Small intestine (tissue), 7 donors: ENCODE results near the gene LEKR1. TPM values are rescaled to one million over a fixed set of nuclear protein-coding genes. Genes with fewer than 3 reads are reported as not detected.
A peak's percentile ranks its signal among the peaks of the same experiment; 100 is the strongest.

Source experiments
- DNase-seq, 2 donors: peaks; one replicate each; pipeline versions ENCODE4 v3.0.0 to v3.0.0-alpha.2; 2013
- FAIRE-seq: peaks from 2 replicates; lab custom pipeline; 2012; peaks lifted over from hg19 to GRCh38; lab: Jason Lieb, UNC
- H3K27ac ChIP-seq, 3 donors: one replicate each; pipeline ENCODE4 v1.5.1; 2013; ENCODE audit warnings: low read length in 2 of 3, mild to moderate bottlenecking in 2 of 3, control low read depth in 1 of 3, inconsistent platforms in 1 of 3, low read depth in 1 of 3, moderate library complexity in 1 of 3
- H3K27me3 ChIP-seq, 3 donors: one replicate each; pipeline ENCODE4 v1.6.1; 2013; ENCODE audit warnings: low read length in 3 of 3, inconsistent platforms in 1 of 3; ENCODE audit not compliant: control insufficient read depth in 3 of 3, insufficient read depth in 3 of 3
- H3K36me3 ChIP-seq, 3 donors: one replicate each; pipeline ENCODE4 v1.6.1; 2013; ENCODE audit warnings: low read length in 3 of 3, inconsistent platforms in 1 of 3, low read depth in 1 of 3, mild to moderate bottlenecking in 1 of 3, moderate library complexity in 1 of 3; ENCODE audit not compliant: control insufficient read depth in 3 of 3, insufficient read depth in 2 of 3
- H3K4me1 ChIP-seq, 3 donors: one replicate each; pipeline ENCODE4 v1.6.1; 2013; ENCODE audit warnings: low read length in 2 of 3, inconsistent platforms in 1 of 3, low read depth in 1 of 3, mild to moderate bottlenecking in 1 of 3, moderate library complexity in 1 of 3; ENCODE audit not compliant: control insufficient read depth in 3 of 3, insufficient read depth in 2 of 3
- H3K4me3 ChIP-seq, 3 donors: one replicate each; pipeline ENCODE4 v1.5.1; 2013; ENCODE audit warnings: low read length in 3 of 3, control low read depth in 1 of 3, inconsistent platforms in 1 of 3, low read depth in 1 of 3, mild to moderate bottlenecking in 1 of 3, moderate library complexity in 1 of 3
- H3K9me3 ChIP-seq, 2 donors: one replicate each; pipeline ENCODE4 v1.6.1; 2013; ENCODE audit warnings: low read depth in 1 of 2, low read length in 1 of 2; ENCODE audit not compliant: control insufficient read depth in 2 of 2, insufficient read depth in 1 of 2
- WGBS, 3 donors: extraction: QIAGEN DNeasy Blood & Tissue Kit; methylation state at CpG; one replicate each; pipeline ENCODE4 v1.1.7; 2013; 5-methylcytosine and 5-hydroxymethylcytosine counted together
- polyA plus RNA-seq, 4 donors: library from polyadenylated mRNA; stranded (reverse) in 3 of 4; unstranded in 1 of 4; fragments of 200-250 nt in 3 of 4; fragments of 120-200 nt in 1 of 4; gene quantifications; one replicate each; pipeline versions ENCODE4 v1.2.1 to v1.2.3, GENCODE V29; 2013
- donor health status: healthy with polysubstance abuse.
- donor health status: control.
- donor health status: control.
- donor health status: Bipolar disorder and iron deficiency.
- donor health status: healthy.

Gene LEKR1
- polyA plus RNA-seq, 4 donors, result 0.63 to 2.5 TPM; not detected in 2

DNA sequence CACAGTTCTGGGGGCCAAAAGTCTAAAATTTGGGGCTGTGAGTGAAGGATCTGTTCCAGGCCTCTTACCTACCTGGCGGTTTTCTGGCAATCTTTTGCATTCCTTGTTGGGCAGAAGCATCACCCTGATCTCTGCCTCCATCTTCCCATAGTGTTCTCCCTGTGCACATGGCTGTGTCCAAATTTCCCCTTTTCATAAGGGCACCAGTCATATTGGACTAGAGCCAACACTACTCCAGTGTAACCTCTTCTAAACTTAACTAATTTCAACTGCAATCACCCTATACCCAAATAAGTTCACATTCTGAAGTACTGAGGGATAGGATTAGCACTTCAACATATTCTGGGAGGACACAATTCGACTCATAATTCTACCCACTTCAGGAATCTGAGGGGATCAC lies 248.8 kb downstream of the LEKR1 start:
- Histone ChIP-seq H3K4me3 (no peak overlapping the region), H3K27me3 (no peaks in the 10 kb centered on the region), H3K36me3 (no peaks in the 10 kb centered on the region), H3K9me3 (no peaks in the 10 kb centered on the region), H3K4me1 (peaks cover 0 to 7% (median 5%) of the 10 kb centered on the region in 3 donors), H3K27ac (no peak overlapping the region)
- 82 to 96% (median 93%) methylated on average over 2 of the region's 2 CpGs for WGBS, 3 donors
- FAIRE-seq, result no peak
- no peak for DNase-seq

DNA sequence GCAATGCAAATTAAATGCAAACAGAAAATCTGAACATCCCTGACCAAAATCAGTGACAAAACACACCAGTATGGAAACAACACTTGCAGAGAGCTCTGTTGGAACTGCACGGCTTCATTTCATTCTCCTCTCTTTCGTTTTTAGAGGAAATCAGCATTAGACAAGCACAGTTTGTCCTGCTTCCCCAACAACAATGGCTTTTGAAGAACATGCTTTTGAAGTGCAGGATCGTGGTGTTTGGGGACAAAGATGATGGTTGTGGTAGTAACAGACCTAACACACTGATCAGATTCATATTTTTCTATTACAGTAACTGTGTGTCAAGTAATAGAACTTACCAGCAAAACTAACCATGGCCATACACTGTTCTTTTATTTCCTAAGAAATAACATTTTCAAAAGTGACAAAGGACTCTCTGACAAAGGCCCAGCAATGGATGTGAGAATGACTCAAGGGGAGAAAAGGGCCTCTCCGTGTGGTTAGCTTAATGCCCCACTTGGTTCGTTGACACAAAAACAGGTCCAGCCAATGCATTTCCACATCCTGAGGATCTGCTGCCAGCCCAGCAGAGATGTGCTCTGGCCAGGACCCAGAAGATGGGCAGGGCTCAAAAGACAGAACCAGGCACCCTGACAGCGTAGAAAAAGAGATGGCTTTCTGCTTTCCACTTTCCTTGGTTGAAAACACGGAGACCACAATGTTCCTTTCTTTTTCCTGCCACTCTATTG lies 249.7 kb downstream of the LEKR1 start:
- no peak for DNase-seq
- Histone ChIP-seq H3K4me1 (peaks cover 0 to 5% (median 1%) of the 10 kb centered on the region in 3 donors), H3K9me3 (no peaks in the 10 kb centered on the region), H3K36me3 (no peaks in the 10 kb centered on the region), H3K27ac (peak overlapping the region in 1 of 3 donors; percentile 22), H3K4me3 (no peak overlapping the region), H3K27me3 (no peaks in the 10 kb centered on the region)
- FAIRE-seq, result no peak
- WGBS, 3 donors, result 60 to 70% (median 60%) methylated on average over 7 of the region's 7 CpGs

DNA sequence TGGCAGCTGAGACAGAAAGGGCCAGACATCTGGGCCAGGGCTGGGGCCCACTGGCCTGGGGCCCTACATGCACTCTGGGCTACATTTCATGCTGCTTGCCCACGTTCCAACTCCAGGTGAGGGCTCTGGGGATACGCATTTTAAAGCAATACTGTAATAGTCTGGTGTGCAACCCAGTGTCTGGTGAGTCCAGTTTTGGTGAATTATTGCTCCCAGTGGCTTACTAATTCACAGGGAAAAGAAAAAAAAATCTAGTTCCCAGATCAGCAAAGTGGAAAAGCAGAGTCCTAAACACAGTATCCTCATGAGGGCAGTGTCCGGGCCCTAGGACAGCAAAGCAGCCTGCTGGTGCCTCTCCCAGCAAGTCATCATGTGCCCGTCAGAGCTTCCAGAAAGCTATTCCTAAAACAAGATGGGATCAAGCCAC lies 251.4 kb downstream of the LEKR1 start:
- H3K4me1 ChIP-seq, result peaks cover 0 to 7% (median 2%) of the 10 kb centered on the region in 3 donors
- DNase-seq (no peak), FAIRE-seq (no peak)
- no peak overlapping the region for H3K27ac ChIP-seq
- WGBS, 3 donors, result 82 to 89% (median 85%) methylated on average over 4 of the region's 4 CpGs
- no peaks in the 10 kb centered on the region for H3K36me3 ChIP-seq
- no peaks in the 10 kb centered on the region for H3K27me3 ChIP-seq
- no peaks in the 10 kb centered on the region for H3K9me3 ChIP-seq
- H3K4me3 ChIP-seq, result no peak overlapping the region

DNA sequence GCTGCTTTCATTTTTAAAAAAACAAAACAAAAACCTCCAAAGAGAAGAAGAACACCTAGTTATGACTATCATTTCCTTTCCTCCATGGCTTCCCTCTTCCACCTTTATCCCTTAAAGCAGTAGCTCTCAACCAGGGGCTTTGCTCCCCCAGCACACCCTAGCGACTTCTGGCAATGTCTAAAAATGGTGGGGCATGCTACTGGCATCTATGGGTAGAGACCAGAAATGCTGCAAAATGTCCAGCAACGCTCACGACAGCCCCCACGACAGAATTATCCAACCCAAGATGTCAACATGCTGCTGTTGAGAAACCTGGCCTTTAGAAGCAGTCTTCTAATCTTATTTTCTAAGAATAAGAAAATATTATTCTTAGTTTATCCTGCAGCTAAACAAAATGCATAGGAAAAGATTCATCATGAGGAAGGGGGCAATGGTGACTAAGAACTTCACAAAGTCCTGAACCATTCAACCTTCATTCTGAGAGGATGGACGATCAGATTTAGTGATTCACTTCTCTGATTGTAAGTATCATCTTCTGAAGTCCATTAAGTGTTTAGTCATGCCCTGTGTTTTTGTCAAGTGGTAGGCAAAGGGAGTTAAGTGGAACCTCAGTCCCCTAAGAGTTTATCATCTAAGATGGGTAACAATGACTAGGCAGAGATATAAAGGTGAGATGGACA lies 252.1 kb downstream of the LEKR1 start:
- no peak overlapping the region for H3K27ac ChIP-seq
- H3K4me1 ChIP-seq, result peaks cover 0 to 7% (median 2%) of the 10 kb centered on the region in 3 donors
- no peak overlapping the region for H3K4me3 ChIP-seq
- 77 to 85% (median 79%) methylated on average over 5 of the region's 5 CpGs for WGBS, 3 donors
- FAIRE-seq, result no peak
- H3K36me3 ChIP-seq, result no peaks in the 10 kb centered on the region
- DNase-seq, result no peak
- no peaks in the 10 kb centered on the region for H3K9me3 ChIP-seq
- no peaks in the 10 kb centered on the region for H3K27me3 ChIP-seq

DNA sequence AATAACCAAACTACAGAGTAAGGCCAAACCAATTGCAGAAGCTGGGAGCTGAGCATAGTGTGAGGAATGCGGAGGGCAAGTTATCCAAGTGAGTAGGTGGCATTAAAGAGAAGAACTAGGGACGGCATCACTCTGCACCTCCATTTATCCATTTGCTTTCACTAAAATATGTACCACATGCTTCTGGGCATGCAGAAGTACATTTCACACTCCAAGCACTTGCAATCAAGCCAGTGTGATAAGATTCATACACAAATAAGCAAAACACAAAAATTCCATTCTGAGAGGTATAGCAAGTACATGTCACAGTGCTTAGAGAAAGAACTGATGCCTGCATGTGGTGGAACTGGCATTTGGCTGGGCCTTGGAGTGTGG lies 252.6 kb downstream of the LEKR1 start:
- no peaks in the 10 kb centered on the region for H3K9me3 ChIP-seq
- DNase-seq (no peak), FAIRE-seq (no peak)
- WGBS, 3 donors, result 76 to 98% (median 95%) methylated on average over 2 of the region's 2 CpGs
- H3K27ac ChIP-seq, result no peak overlapping the region
- no peaks in the 10 kb centered on the region for H3K27me3 ChIP-seq
- no peak overlapping the region for H3K4me3 ChIP-seq
- H3K4me1 ChIP-seq, result peaks cover 0 to 7% (median 2%) of the 10 kb centered on the region in 3 donors
- no peaks in the 10 kb centered on the region for H3K36me3 ChIP-seq

DNA sequence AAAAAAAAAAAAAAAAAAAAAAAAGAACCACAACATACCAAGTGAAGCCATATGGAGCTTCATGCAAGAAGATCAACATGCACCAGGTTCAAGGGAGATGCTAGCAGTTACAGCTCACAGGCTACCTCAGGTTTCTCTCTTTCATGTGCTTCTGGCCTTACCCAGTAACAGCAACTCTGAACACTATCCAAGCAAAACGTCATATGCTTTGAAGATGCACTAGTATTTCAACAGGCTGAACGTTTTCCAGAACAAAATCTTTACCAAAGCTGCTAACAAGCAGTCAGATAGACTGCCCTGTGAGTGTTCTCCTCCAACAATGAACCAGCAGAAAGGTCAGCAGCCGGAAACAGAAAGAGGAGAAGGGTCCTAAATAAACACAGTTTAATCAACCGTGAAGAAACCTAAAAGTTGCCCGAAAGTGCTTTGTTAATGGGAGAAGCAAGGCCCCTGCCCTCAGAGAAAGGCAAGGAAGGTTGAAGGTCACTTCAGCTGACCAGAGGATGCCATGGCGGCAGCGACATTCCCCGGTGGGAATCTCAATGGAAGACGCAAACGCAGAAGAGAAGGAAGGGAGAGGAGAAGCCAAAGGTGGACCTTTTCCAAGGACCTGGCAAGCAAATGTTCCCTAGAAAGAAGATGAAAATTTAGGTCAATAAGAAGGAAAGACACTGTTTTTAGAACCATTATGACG lies 253.7 kb downstream of the LEKR1 start:
- H3K9me3 ChIP-seq, result no peaks in the 10 kb centered on the region
- H3K27me3 ChIP-seq, result no peaks in the 10 kb centered on the region
- 82 to 93% (median 93%) methylated on average over 11 of the region's 11 CpGs for WGBS, 3 donors
- no peak overlapping the region for H3K27ac ChIP-seq
- H3K4me1 ChIP-seq, result peaks cover 0 to 7% (median 2%) of the 10 kb centered on the region in 3 donors
- no peak for DNase-seq
- no peak for FAIRE-seq
- no peaks in the 10 kb centered on the region for H3K36me3 ChIP-seq
- H3K4me3 ChIP-seq, result no peak overlapping the region

DNA sequence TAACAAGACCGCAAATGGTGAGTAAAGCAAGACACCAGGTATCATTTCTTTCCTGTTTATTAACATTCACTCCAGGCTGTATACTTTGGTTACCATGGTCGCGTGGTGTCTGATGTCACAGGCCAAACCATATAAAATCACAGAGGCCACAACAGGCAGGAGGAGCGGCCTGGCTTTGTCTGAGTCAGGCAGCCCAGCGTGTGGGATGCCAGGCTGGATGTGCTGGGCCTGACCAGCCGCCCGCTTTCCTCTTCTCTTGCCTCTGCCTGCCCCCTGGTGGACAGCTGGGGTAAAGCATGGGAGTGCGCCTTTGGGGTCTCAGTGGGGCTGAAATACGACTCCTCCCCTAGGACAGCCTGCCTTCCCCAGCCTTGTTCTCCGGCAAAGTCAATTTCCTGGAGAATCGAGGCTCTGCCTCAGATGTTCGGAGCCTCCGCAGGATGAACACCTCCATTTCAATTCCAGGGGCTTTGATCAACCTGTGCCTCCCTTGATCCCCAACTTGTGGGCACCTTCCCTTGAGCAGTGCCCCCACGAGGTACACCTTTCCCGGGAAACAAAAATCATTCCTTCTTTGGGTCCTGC lies 255.6 kb downstream of the LEKR1 start:
- WGBS, 3 donors, result 12 to 13% (median 12%) methylated on average over 15 of the region's 15 CpGs
- Histone ChIP-seq H3K4me1 (peaks cover 0 to 7% (median 2%) of the 10 kb centered on the region in 3 donors), H3K9me3 (no peaks in the 10 kb centered on the region), H3K4me3 (no peak overlapping the region), H3K27ac (no peak overlapping the region), H3K27me3 (no peaks in the 10 kb centered on the region), H3K36me3 (no peaks in the 10 kb centered on the region)
- FAIRE-seq (no peak), DNase-seq (peak; percentile 74 to 86)

DNA sequence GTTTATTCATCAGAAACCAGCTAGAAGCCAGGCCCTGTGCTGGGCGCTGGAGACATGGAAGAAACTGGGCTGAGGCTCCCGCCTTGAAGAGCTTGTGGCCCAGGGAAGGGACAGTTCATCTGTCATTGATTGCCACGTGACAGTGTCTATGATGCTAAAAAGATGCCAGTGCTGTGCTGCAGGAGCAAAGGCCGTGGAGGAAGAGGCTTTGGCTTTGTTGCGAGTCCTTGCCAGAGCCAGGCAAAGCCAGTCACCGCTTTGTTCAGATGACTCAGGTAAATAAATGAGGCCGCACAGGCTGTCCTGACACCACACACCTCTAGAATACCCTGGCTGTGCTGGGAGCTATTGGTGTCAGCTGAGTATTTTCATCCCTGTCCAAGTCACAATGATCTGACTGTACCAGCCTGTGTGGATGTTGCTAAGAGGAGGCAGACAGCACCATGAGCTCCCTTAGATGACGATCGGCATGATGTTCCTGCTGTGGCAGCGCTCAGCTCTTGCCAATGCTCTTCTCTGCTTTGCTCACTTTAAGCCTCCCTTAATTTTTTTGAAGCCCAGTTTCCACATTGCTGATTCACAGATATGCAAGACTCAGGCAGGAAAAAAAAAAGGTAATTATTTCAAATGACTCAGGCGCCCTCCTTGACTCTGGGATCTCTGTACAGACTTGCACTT lies 256.3 kb downstream of the LEKR1 start:
- no peak overlapping the region for H3K4me3 ChIP-seq
- peaks cover 1 to 13% (median 4%) of the 10 kb centered on the region in 3 donors for H3K4me1 ChIP-seq
- H3K27ac ChIP-seq, result no peak overlapping the region
- FAIRE-seq (no peak), DNase-seq (peak in 1 of 2 donors; percentile 54)
- 52 to 79% (median 78%) methylated on average over 11 of the region's 11 CpGs for WGBS, 3 donors
- no peaks in the 10 kb centered on the region for H3K27me3 ChIP-seq
- H3K9me3 ChIP-seq, result no peaks in the 10 kb centered on the region
- H3K36me3 ChIP-seq, result no peaks in the 10 kb centered on the region
